Measurements from ENCODE around the gene PPP1R9B.

GRCh38 chr17:50181591-50182560 lies 31.4 kb upstream of the PPP1R9B start:
- no peak for TF ChIP-seq EZH2 (IDR thresholded peaks at IDR 0.05; ENCODE audit: borderline replicate concordance, low read depth, low read length, poor library complexity, severe bottlenecking)
- TF ChIP-seq, protein P1, sequence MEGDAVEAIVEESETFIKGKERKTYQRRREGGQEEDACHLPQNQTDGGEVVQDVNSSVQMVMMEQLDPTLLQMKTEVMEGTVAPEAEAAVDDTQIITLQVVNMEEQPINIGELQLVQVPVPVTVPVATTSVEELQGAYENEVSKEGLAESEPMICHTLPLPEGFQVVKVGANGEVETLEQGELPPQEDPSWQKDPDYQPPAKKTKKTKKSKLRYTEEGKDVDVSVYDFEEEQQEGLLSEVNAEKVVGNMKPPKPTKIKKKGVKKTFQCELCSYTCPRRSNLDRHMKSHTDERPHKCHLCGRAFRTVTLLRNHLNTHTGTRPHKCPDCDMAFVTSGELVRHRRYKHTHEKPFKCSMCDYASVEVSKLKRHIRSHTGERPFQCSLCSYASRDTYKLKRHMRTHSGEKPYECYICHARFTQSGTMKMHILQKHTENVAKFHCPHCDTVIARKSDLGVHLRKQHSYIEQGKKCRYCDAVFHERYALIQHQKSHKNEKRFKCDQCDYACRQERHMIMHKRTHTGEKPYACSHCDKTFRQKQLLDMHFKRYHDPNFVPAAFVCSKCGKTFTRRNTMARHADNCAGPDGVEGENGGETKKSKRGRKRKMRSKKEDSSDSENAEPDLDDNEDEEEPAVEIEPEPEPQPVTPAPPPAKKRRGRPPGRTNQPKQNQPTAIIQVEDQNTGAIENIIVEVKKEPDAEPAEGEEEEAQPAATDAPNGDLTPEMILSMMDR (conservative IDR thresholded peaks at IDR 0.05; ENCODE audit: low read depth, low read length) = no peak
